GM23338 (cell line): Measurements from ENCODE around the gene B3GAT3. TPM values are rescaled to one million over a fixed set of nuclear protein-coding genes. Genes with fewer than 3 reads are reported as not detected.
A peak's percentile ranks its signal among the peaks of the same experiment; 100 is the strongest.

Experiments
- ATAC-seq: fragments of 200-7000 bp; cut with Tn5 transposase; 3 replicates; pipeline ENCODE4 v1.9.1; 2020
- DNase-seq: peaks from one replicate; pipeline ENCODE4 v3.0.0-alpha.2; 2015; ENCODE audit warnings: low spot score
- H2AFZ ChIP-seq: fragments of 200-600 bp; sonication (generic); 2 replicates; pipeline ENCODE4 v1.8.0; 2016; ENCODE audit warnings: antibody characterized with exemption, mild to moderate bottlenecking, moderate library complexity
- H3F3A ChIP-seq: fragments of 200-600 bp; sonication (generic); replicated peaks from 2 replicates; pipeline ENCODE4 v1.8.0; 2017; ENCODE audit warnings: antibody characterized with exemption, mixed run types, low read depth
- H3K27ac ChIP-seq: fragments of 200-600 bp; sonication (generic); 2 replicates; pipeline ENCODE4 v1.6.1; 2016; ENCODE audit warnings: low read depth
- H3K27me3 ChIP-seq: fragments of 200-600 bp; sonication (generic); 2 replicates; pipeline ENCODE4 v1.8.0; 2016; ENCODE audit warnings: mild to moderate bottlenecking, mixed run types, moderate library complexity; ENCODE audit not compliant: insufficient read depth
- H3K36me3 ChIP-seq: fragments of 200-600 bp; sonication (generic); 2 replicates; pipeline ENCODE4 v1.8.0; 2016; ENCODE audit warnings: mild to moderate bottlenecking; ENCODE audit not compliant: insufficient read depth
- H3K4me1 ChIP-seq: fragments of 200-600 bp; sonication (generic); 2 replicates; pipeline ENCODE4 v1.8.0; 2016; ENCODE audit warnings: mild to moderate bottlenecking, moderate library complexity; ENCODE audit not compliant: insufficient read depth
- H3K4me2 ChIP-seq: fragments of 200-600 bp; sonication (generic); 2 replicates; pipeline ENCODE4 v1.7.1; 2017; ENCODE audit warnings: mixed run types
- H3K4me3 ChIP-seq: fragments of 200-600 bp; sonication (generic); 2 replicates; pipeline ENCODE4 v1.6.1; 2016; ENCODE audit warnings: mixed run types
- H3K79me2 ChIP-seq: fragments of 200-600 bp; sonication (generic); replicated peaks from 2 replicates; pipeline ENCODE4 v1.8.0; 2017; ENCODE audit warnings: mild to moderate bottlenecking; ENCODE audit not compliant: insufficient read depth
- H3K9me2 ChIP-seq: fragments of 200-600 bp; sonication (generic); 2 replicates; pipeline ENCODE4 v1.8.0; 2017; ENCODE audit not compliant: insufficient read depth
- H4K20me1 ChIP-seq: fragments of 200-600 bp; sonication (generic); replicated peaks from 2 replicates; pipeline ENCODE4 v1.8.0; 2017; ENCODE audit warnings: mild to moderate bottlenecking; ENCODE audit not compliant: insufficient read depth
- H3K27ac Mint-ChIP-seq: 2 replicates; pipeline ENCODE4 v1.8.0; 2020; ENCODE audit warnings: inconsistent platforms, mild to moderate bottlenecking, moderate library complexity, mixed read lengths
- H3K27me3 Mint-ChIP-seq: 3 replicates; pipeline ENCODE4 v1.8.0; 2022; ENCODE audit warnings: low read depth, mild to moderate bottlenecking, moderate library complexity, mixed read lengths, inconsistent platforms; ENCODE audit not compliant: insufficient read depth, poor library complexity
- H3K36me3 Mint-ChIP-seq: 3 replicates; pipeline ENCODE4 v1.8.0; 2021; ENCODE audit warnings: low read depth, mild to moderate bottlenecking, inconsistent platforms, moderate library complexity, mixed read lengths
- H3K4me1 Mint-ChIP-seq: 3 replicates; pipeline ENCODE4 v1.8.0; 2020; ENCODE audit warnings: mild to moderate bottlenecking, inconsistent platforms, mixed read lengths
- H3K4me3 Mint-ChIP-seq: 3 replicates; pipeline ENCODE4 v1.8.0; 2021; ENCODE audit warnings: moderate library complexity, mild to moderate bottlenecking, inconsistent platforms, mixed read lengths
- H3K9me3 Mint-ChIP-seq: 3 replicates; pipeline ENCODE4 v1.8.0; 2020; ENCODE audit warnings: moderate library complexity, mild to moderate bottlenecking, inconsistent platforms, mixed read lengths
- CREB1 ChIP-seq: fragments of 250-450 bp; sonication (Bioruptor Pico); IDR thresholded peaks from 2 replicates; pipeline ENCODE4 v1.5.0; 2020; ENCODE audit warnings: low read depth, mild to moderate bottlenecking, moderate library complexity
- ETS1 ChIP-seq: IDR thresholded peaks from 2 replicates; pipeline ENCODE4 v1.6.1; 2016; ENCODE audit warnings: antibody characterized with exemption
- EZH2 ChIP-seq: fragments of 200-600 bp; sonication (generic); IDR thresholded peaks from one replicate; pipeline ENCODE4 v1.8.0; 2017; ENCODE audit warnings: antibody characterized with exemption, mild to moderate bottlenecking, low read depth; ENCODE audit not compliant: unreplicated experiment
- EZH2phosphoT487 ChIP-seq: fragments of 200-600 bp; sonication (generic); IDR thresholded peaks from one replicate; pipeline ENCODE4 v1.8.1; 2018; ENCODE audit warnings: antibody characterized with exemption; ENCODE audit not compliant: unreplicated experiment
- JUNB ChIP-seq: IDR thresholded peaks from one replicate; pipeline ENCODE4 v1.6.1; 2016; ENCODE audit warnings: antibody characterized with exemption; ENCODE audit not compliant: unreplicated experiment
- NANOG ChIP-seq: IDR thresholded peaks from 2 replicates; pipeline ENCODE4 v1.6.1; 2016; ENCODE audit warnings: antibody characterized with exemption, borderline replicate concordance
- POLR2AphosphoS5 ChIP-seq: IDR thresholded peaks from 2 replicates; pipeline ENCODE4 v1.6.1; 2016; ENCODE audit warnings: antibody characterized with exemption, low read depth
- STAT1 ChIP-seq: IDR thresholded peaks from one replicate; pipeline ENCODE4 v1.6.1; 2016; ENCODE audit warnings: antibody characterized with exemption; ENCODE audit not compliant: unreplicated experiment
- ZNF114 ChIP-seq: fragments of 250-450 bp; sonication (Bioruptor Pico); IDR thresholded peaks from 2 replicates; pipeline ENCODE4 v1.5.0; 2020; ENCODE audit warnings: mild to moderate bottlenecking, moderate library complexity
- ZNF331 ChIP-seq: fragments of 250-450 bp; sonication (Bioruptor Pico); IDR thresholded peaks from 2 replicates; pipeline ENCODE4 v1.5.0; 2020; ENCODE audit warnings: low read depth, mild to moderate bottlenecking, moderate library complexity
- polyA plus RNA-seq: library from polyadenylated mRNA; unstranded; fragments of >200 nt; fragmentation: Nextera tagmentation; extraction: Ambion mirVana; gene quantifications from 2 replicates; pipeline ENCODE4 v1.2.1, GENCODE V29; 2016
- total RNA-seq: library from RNA; depleted of rRNA; stranded (reverse); fragments of >200 nt; shearing (Covaris generic); gene quantifications from 2 replicates; pipeline ENCODE4 v1.2.3, GENCODE V29; 2014
- TF ChIP-seq, protein P1 (sequence below), 2 experiments: fragments of 200-600 bp in 1 of 2; sonication (generic) in 1 of 2; conservative IDR thresholded peaks; 2 replicates each; pipeline versions ENCODE4 v1.5.1 to v1.6.1; 2016 to 2017; ENCODE audit warnings: antibody characterized with exemption in 2 of 2, low read depth in 2 of 2, mild to moderate bottlenecking in 2 of 2, moderate library complexity in 1 of 2
- TF ChIP-seq, protein P2 (sequence below): IDR thresholded peaks from one replicate; pipeline ENCODE4 v1.6.1; 2018; ENCODE audit warnings: antibody characterized with exemption; ENCODE audit not compliant: unreplicated experiment
- TF ChIP-seq, protein P3 (sequence below): fragments of 250-450 bp; sonication (Bioruptor Pico); IDR thresholded peaks from 2 replicates; pipeline ENCODE4 v1.5.0; 2020; ENCODE audit warnings: mild to moderate bottlenecking, moderate library complexity

The B3GAT3 gene
- total and polyA plus RNA-seq, 2 experiments from 2014 or later = 16.4 to 18.4 TPM

GRCh38 chr11:62572431-62572830, 49.4 kb downstream of the B3GAT3 start:
- TF ChIP-seq NANOG = no peak
- no peak for TF ChIP-seq EZH2phosphoT487
- no peak for TF ChIP-seq ZNF114 (CRISPR knock-in tag)
- no peak for TF ChIP-seq ETS1
- TF ChIP-seq, protein P1, sequence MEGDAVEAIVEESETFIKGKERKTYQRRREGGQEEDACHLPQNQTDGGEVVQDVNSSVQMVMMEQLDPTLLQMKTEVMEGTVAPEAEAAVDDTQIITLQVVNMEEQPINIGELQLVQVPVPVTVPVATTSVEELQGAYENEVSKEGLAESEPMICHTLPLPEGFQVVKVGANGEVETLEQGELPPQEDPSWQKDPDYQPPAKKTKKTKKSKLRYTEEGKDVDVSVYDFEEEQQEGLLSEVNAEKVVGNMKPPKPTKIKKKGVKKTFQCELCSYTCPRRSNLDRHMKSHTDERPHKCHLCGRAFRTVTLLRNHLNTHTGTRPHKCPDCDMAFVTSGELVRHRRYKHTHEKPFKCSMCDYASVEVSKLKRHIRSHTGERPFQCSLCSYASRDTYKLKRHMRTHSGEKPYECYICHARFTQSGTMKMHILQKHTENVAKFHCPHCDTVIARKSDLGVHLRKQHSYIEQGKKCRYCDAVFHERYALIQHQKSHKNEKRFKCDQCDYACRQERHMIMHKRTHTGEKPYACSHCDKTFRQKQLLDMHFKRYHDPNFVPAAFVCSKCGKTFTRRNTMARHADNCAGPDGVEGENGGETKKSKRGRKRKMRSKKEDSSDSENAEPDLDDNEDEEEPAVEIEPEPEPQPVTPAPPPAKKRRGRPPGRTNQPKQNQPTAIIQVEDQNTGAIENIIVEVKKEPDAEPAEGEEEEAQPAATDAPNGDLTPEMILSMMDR (conservative IDR thresholded peaks at IDR 0.05; ENCODE audit: low read depth in 2 of 2) = no peak
- TF ChIP-seq ZNF331 (CRISPR knock-in tag) = no peak
- TF ChIP-seq, protein P2, sequence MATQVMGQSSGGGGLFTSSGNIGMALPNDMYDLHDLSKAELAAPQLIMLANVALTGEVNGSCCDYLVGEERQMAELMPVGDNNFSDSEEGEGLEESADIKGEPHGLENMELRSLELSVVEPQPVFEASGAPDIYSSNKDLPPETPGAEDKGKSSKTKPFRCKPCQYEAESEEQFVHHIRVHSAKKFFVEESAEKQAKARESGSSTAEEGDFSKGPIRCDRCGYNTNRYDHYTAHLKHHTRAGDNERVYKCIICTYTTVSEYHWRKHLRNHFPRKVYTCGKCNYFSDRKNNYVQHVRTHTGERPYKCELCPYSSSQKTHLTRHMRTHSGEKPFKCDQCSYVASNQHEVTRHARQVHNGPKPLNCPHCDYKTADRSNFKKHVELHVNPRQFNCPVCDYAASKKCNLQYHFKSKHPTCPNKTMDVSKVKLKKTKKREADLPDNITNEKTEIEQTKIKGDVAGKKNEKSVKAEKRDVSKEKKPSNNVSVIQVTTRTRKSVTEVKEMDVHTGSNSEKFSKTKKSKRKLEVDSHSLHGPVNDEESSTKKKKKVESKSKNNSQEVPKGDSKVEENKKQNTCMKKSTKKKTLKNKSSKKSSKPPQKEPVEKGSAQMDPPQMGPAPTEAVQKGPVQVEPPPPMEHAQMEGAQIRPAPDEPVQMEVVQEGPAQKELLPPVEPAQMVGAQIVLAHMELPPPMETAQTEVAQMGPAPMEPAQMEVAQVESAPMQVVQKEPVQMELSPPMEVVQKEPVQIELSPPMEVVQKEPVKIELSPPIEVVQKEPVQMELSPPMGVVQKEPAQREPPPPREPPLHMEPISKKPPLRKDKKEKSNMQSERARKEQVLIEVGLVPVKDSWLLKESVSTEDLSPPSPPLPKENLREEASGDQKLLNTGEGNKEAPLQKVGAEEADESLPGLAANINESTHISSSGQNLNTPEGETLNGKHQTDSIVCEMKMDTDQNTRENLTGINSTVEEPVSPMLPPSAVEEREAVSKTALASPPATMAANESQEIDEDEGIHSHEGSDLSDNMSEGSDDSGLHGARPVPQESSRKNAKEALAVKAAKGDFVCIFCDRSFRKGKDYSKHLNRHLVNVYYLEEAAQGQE = no peak
- no peak for TF ChIP-seq CREB1 (CRISPR knock-in tag)
- TF ChIP-seq EZH2 = no peak
- TF ChIP-seq, protein P3, sequence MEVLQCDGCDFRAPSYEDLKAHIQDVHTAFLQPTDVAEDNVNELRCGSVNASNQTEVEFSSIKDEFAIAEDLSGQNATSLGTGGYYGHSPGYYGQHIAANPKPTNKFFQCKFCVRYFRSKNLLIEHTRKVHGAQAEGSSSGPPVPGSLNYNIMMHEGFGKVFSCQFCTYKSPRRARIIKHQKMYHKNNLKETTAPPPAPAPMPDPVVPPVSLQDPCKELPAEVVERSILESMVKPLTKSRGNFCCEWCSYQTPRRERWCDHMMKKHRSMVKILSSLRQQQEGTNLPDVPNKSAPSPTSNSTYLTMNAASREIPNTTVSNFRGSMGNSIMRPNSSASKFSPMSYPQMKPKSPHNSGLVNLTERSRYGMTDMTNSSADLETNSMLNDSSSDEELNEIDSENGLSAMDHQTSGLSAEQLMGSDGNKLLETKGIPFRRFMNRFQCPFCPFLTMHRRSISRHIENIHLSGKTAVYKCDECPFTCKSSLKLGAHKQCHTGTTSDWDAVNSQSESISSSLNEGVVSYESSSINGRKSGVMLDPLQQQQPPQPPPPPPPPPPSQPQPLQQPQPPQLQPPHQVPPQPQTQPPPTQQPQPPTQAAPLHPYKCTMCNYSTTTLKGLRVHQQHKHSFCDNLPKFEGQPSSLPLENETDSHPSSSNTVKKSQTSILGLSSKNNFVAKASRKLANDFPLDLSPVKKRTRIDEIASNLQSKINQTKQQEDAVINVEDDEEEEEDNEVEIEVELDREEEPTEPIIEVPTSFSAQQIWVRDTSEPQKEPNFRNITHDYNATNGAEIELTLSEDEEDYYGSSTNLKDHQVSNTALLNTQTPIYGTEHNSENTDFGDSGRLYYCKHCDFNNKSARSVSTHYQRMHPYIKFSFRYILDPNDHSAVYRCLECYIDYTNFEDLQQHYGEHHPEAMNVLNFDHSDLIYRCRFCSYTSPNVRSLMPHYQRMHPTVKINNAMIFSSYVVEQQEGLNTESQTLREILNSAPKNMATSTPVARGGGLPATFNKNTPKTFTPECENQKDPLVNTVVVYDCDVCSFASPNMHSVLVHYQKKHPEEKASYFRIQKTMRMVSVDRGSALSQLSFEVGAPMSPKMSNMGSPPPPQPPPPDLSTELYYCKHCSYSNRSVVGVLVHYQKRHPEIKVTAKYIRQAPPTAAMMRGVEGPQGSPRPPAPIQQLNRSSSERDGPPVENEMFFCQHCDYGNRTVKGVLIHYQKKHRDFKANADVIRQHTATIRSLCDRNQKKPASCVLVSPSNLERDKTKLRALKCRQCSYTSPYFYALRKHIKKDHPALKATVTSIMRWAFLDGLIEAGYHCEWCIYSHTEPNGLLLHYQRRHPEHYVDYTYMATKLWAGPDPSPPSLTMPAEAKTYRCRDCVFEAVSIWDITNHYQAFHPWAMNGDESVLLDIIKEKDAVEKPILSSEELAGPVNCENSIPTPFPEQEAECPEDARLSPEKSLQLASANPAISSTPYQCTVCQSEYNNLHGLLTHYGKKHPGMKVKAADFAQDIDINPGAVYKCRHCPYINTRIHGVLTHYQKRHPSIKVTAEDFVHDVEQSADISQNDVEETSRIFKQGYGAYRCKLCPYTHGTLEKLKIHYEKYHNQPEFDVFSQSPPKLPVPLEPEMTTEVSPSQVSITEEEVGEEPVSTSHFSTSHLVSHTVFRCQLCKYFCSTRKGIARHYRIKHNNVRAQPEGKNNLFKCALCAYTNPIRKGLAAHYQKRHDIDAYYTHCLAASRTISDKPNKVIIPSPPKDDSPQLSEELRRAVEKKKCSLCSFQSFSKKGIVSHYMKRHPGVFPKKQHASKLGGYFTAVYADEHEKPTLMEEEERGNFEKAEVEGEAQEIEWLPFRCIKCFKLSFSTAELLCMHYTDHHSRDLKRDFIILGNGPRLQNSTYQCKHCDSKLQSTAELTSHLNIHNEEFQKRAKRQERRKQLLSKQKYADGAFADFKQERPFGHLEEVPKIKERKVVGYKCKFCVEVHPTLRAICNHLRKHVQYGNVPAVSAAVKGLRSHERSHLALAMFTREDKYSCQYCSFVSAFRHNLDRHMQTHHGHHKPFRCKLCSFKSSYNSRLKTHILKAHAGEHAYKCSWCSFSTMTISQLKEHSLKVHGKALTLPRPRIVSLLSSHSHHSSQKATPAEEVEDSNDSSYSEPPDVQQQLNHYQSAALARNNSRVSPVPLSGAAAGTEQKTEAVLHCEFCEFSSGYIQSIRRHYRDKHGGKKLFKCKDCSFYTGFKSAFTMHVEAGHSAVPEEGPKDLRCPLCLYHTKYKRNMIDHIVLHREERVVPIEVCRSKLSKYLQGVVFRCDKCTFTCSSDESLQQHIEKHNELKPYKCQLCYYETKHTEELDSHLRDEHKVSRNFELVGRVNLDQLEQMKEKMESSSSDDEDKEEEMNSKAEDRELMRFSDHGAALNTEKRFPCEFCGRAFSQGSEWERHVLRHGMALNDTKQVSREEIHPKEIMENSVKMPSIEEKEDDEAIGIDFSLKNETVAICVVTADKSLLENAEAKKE = no peak
- no peak for TF ChIP-seq STAT1
- TF ChIP-seq POLR2AphosphoS5 = no peak
- no peak for TF ChIP-seq JUNB
- H3K4me1 Mint-ChIP-seq = peaks cover 35% of the 10 kb centered on the region
- Histone ChIP-seq H3K79me2 (peaks cover 62% of the 10 kb centered on the region), H3K4me1 (peaks cover 24% of the 10 kb centered on the region), H3K4me2 (peak overlapping the region; percentile 99), H3F3A (peaks cover 62% of the 10 kb centered on the region), H3K27ac (peak overlapping the region; percentile 7; the same call in 1 of the 2 replicates), H4K20me1 (peaks cover 54% of the 10 kb centered on the region), H3K27me3 (no peaks in the 10 kb centered on the region), H2AFZ (no peak overlapping the region), H3K36me3 (peaks cover 53% of the 10 kb centered on the region), H3K4me3 (peak overlapping the region; percentile 79), H3K9me2 (no peaks in the 10 kb centered on the region)
- H3K9me3 Mint-ChIP-seq = no peaks in the 10 kb centered on the region; the same call in 2 of the 3 replicates
- DNase-seq (no peak), ATAC-seq (no peak)
- H3K27me3 Mint-ChIP-seq = peaks cover 18% of the 10 kb centered on the region
- H3K27ac Mint-ChIP-seq = peak overlapping the region; percentile 81; the same call in 1 of the 2 replicates
- H3K36me3 Mint-ChIP-seq = peaks cover 78% of the 10 kb centered on the region
- H3K4me3 Mint-ChIP-seq = peak overlapping the region; percentile 99
